SK-N-MC (cell line): ENCODE results near the gene SPAG6.

Experiments
- DNase-seq: peaks from one replicate; pipeline ENCODE4 v3.0.0-alpha.2; 2011; ENCODE audit warnings: low read depth, low spot score
- H3K27ac ChIP-seq: fragments of 200-600 bp; sonication (generic); 2 replicates; pipeline ENCODE4 v1.5.1; 2016; ENCODE audit warnings: mixed run types
- H3K36me3 ChIP-seq: fragments of 200-600 bp; sonication (generic); 2 replicates; pipeline ENCODE4 v1.6.1; 2017; ENCODE audit warnings: antibody characterized with exemption, low read length, mixed read lengths; ENCODE audit not compliant: insufficient read depth
- H3K4me3 ChIP-seq: fragments of 200-600 bp; sonication (generic); 2 replicates; pipeline ENCODE4 v1.5.1; 2016
- H3K9ac ChIP-seq: fragments of 200-600 bp; sonication (generic); 2 replicates; pipeline ENCODE4 v1.8.0; 2017; ENCODE audit warnings: mixed run types, mixed read lengths; ENCODE audit not compliant: insufficient read length
- H3K9me3 ChIP-seq: fragments of 200-600 bp; sonication (generic); 2 replicates; pipeline ENCODE4 v1.6.1; 2017; ENCODE audit warnings: low read depth, mild to moderate bottlenecking, antibody characterized with exemption, low read length, moderate library complexity, mixed read lengths
- EZH2 ChIP-seq: fragments of 200-600 bp; sonication (generic); IDR thresholded peaks from one replicate; pipeline ENCODE4 v1.6.1; 2017; ENCODE audit warnings: antibody characterized with exemption
- FOXP2 ChIP-seq: optimal IDR thresholded peaks from 2 replicates; pipeline ENCODE3; 2011; ENCODE audit warnings: mild to moderate bottlenecking, moderate library complexity; ENCODE audit not compliant: insufficient read depth; ENCODE audit errors: extremely low read length, control extremely low read depth
- POLR2AphosphoS5 ChIP-seq: IDR thresholded peaks from 2 replicates; pipeline ENCODE4 v1.6.1; 2012; ENCODE audit warnings: mild to moderate bottlenecking, low read depth, low read length, borderline replicate concordance

SPAG6 gene

DNA sequence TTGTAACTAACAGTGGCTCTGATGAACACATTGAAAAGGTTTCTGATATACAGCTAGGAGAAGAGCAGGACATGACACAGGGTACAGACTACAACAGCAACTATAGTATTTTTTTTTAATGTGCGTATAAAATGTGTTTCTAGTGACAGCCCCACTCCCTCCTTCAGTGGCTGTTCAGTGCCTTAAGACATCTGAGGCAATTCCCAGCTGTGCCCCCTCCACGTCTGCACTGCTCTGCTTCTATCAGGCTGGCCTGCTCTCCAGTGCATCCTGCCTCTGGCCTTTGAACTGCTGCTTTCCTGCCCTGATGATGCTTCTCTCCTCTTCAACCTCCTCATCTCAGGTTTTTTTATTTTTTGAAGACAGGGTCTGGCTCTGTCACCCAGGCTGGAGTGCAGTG is 111.2 kb downstream of the SPAG6 start:
- Histone ChIP-seq H3K9me3 (no peaks in the 10 kb centered on the region), H3K36me3 (no peaks in the 10 kb centered on the region), H3K4me3 (no peak overlapping the region), H3K9ac (no peak overlapping the region), H3K27ac (no peak overlapping the region)
- no peak for TF ChIP-seq FOXP2
- TF ChIP-seq POLR2AphosphoS5: no peak
- TF ChIP-seq EZH2: no peak
- DNase-seq: no peak

- Histone ChIP-seq H3K27ac (no peak overlapping the region), H3K9ac (no peak overlapping the region), H3K36me3 (no peaks in the 10 kb centered on the region), H3K9me3 (no peaks in the 10 kb centered on the region), H3K4me3 (no peak overlapping the region)
- DNase-seq: no peak
- no peak for TF ChIP-seq POLR2AphosphoS5
- TF ChIP-seq FOXP2: no peak
- TF ChIP-seq EZH2: no peak
These were observed 113.2 kb downstream of the SPAG6 start for GRCh38 chr10:22458272-22459038.

DNA sequence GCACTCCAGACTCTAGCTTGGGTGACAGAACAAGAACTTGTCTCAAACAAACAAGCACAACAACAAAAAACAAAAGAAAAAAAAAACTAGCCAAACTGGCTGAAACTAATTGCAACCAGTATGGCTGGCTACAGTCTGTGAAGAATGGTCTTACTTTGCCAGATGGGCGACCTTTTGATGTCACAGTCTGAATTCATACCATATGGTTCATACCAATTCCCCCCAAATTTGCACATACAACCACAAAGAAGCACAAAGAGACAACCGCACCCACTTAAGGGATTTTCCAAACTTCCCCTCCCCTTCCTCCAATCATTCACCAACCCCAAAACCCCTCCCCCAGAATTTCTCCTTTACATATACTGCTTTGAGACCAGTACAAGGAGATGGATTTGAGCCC is 114.2 kb downstream of the SPAG6 start:
- Histone ChIP-seq H3K27ac (no peak overlapping the region), H3K9ac (no peak overlapping the region), H3K9me3 (no peaks in the 10 kb centered on the region), H3K4me3 (no peak overlapping the region), H3K36me3 (no peaks in the 10 kb centered on the region)
- TF ChIP-seq FOXP2 (no peak), EZH2 (no peak), POLR2AphosphoS5 (no peak)
- DNase-seq: no peak

GRCh38 chr10:22460101-22460500 is 114.8 kb downstream of the SPAG6 start:
- no peak for DNase-seq
- Histone ChIP-seq H3K9ac (no peak overlapping the region), H3K4me3 (no peak overlapping the region), H3K27ac (no peak overlapping the region), H3K36me3 (no peaks in the 10 kb centered on the region), H3K9me3 (no peaks in the 10 kb centered on the region)
- TF ChIP-seq EZH2 (no peak), POLR2AphosphoS5 (no peak), FOXP2 (no peak)

DNA sequence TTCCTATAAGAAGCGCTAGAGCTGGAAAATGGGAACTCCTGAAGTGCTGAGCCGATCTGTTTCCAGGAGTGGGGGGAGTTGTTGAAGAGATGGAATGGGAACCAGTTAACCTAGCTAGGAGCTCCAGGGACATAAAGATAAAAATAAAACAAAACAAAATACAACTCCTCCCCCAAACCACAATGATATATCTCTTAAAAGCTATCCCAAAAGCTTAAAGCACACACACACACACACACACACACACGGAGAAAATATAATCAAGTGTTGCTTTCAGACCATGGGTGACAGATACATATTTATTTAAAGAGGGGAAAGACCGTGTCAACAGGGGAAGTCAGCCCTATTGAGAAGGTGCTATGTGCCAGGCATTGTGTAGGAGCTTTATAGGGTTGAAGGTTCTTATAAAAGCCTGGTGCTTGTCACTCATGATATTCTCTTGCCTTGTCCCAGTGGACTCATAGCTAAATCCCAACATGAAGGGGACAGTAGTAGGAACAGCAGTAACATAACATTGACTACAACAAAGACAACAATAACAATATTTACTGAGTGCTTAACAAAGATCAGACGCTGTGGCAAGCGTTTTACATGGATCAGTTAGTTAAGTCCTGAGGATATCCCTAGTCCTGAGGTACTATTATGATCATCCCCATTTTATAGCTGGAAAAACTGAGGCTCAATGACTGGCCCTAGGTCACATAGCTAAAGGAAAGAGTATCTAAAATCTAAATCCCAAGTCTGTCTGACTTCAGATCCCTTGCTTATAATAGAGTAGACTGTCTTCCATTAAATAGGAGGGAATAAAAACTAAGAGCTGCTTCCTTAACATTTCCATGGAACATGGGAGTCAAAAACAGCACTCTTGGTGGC is 115.5 kb downstream of the SPAG6 start:
- H3K36me3 ChIP-seq: no peaks in the 10 kb centered on the region
- TF ChIP-seq FOXP2: no peak
- no peak for TF ChIP-seq POLR2AphosphoS5
- no peak for TF ChIP-seq EZH2
- no peak overlapping the region for H3K27ac ChIP-seq
- H3K4me3 ChIP-seq: no peak overlapping the region
- H3K9ac ChIP-seq: no peak overlapping the region
- DNase-seq: no peak
- H3K9me3 ChIP-seq: no peaks in the 10 kb centered on the region

GRCh38 chr10:22461891-22462290 is 116.6 kb downstream of the SPAG6 start:
- H3K27ac ChIP-seq: no peak overlapping the region
- TF ChIP-seq FOXP2 (no peak), EZH2 (no peak), POLR2AphosphoS5 (no peak)
- H3K4me3 ChIP-seq: no peak overlapping the region
- H3K9me3 ChIP-seq: no peaks in the 10 kb centered on the region
- DNase-seq: no peak
- H3K36me3 ChIP-seq: no peaks in the 10 kb centered on the region
- H3K9ac ChIP-seq: no peak overlapping the region

GRCh38 chr10:22463255-22463654 is 118.0 kb downstream of the SPAG6 start:
- Histone ChIP-seq H3K9ac (no peak overlapping the region), H3K27ac (no peak overlapping the region), H3K4me3 (no peak overlapping the region), H3K36me3 (no peaks in the 10 kb centered on the region), H3K9me3 (no peaks in the 10 kb centered on the region)
- no peak for TF ChIP-seq FOXP2
- TF ChIP-seq EZH2: no peak
- TF ChIP-seq POLR2AphosphoS5: no peak
- DNase-seq: no peak

GRCh38 chr10:22464966-22465629 is 119.8 kb downstream of the SPAG6 start:
- DNase-seq: no peak
- Histone ChIP-seq H3K36me3 (no peaks in the 10 kb centered on the region), H3K9ac (no peak overlapping the region), H3K4me3 (no peak overlapping the region), H3K27ac (no peak overlapping the region), H3K9me3 (no peaks in the 10 kb centered on the region)
- TF ChIP-seq POLR2AphosphoS5 (no peak), FOXP2 (no peak), EZH2 (no peak)
